Endothelial cell of umbilical vein (primary cell): ENCODE data around the gene TKT. TPM values are rescaled to one million over a fixed set of nuclear protein-coding genes. Genes with fewer than 3 reads are reported as not detected.
A peak's percentile ranks its signal among the peaks of the same experiment; 100 is the strongest.

Experiments used
- BruUV-seq: library from RNA; stranded (reverse); fragments of 400-500 nt; replicated peaks from 2 replicates; lab custom pipeline; 2021; lab: Mats Ljungman, UMichigan
- CTCF ChIA-PET: fragments of 300-600, 350-600 bp; sonication (Branson Sonifier 250); formaldehyde crosslinking; loops from one replicate; lab custom pipeline; 2021; ENCODE audit warnings: antibody characterized with exemption, inconsistent platforms; lab: Charles Lee
- POLR2A ChIA-PET: fragments of 300-600, 350-600 bp; sonication (Branson Sonifier 250); formaldehyde crosslinking; loops from one replicate; lab custom pipeline; 2021; ENCODE audit warnings: antibody characterized with exemption, inconsistent platforms; lab: Charles Lee
- DNase-seq: peaks from one replicate; pipeline ENCODE4 v3.0.0-alpha.2; 2011; ENCODE audit warnings: low read depth, low spot score
- FAIRE-seq: peaks from 2 replicates; lab custom pipeline; 2011; peaks lifted over from hg19 to GRCh38; lab: Jason Lieb, UNC
- H2AFZ ChIP-seq: 2 replicates; pipeline ENCODE4 v1.6.0; 2012; ENCODE audit warnings: low read depth, low read length, control low read depth, inconsistent platforms
- H3K27ac ChIP-seq: 2 replicates; pipeline ENCODE4 v1.5.1; 2011; ENCODE audit warnings: low read depth, mild to moderate bottlenecking, control low read depth, low read length, moderate library complexity; ENCODE audit not compliant: insufficient read depth
- H3K27me3 ChIP-seq, 2 experiments: 2 replicates each; pipeline versions ENCODE4 v1.6.0 to v1.6.1; 2011; ENCODE audit warnings: low read length in 2 of 2, mixed read lengths in 1 of 2; ENCODE audit not compliant: control insufficient read depth in 2 of 2, insufficient read depth in 2 of 2
- H3K36me3 ChIP-seq, 2 experiments: 2 replicates in 1 of 2; 3 replicates in 1 of 2; pipeline ENCODE4 v1.5.1; 2011; ENCODE audit warnings: low read length in 2 of 2, mild to moderate bottlenecking in 1 of 2, moderate library complexity in 1 of 2; ENCODE audit not compliant: control insufficient read depth in 2 of 2, insufficient read depth in 2 of 2; ENCODE audit errors: extremely low read depth in 1 of 2
- H3K4me1 ChIP-seq: 3 replicates; pipeline ENCODE4 v1.5.1; 2011; ENCODE audit warnings: mild to moderate bottlenecking, low read length; ENCODE audit not compliant: control insufficient read depth, insufficient read depth; ENCODE audit errors: extremely low read depth
- H3K4me2 ChIP-seq: 2 replicates; pipeline ENCODE4 v1.6.1; 2011; ENCODE audit warnings: low read length, control low read depth, mixed read lengths; ENCODE audit not compliant: insufficient read depth
- H3K4me3 ChIP-seq, 3 experiments: fragments of 200-600 bp in 1 of 3; sonication (generic), shearing (Covaris generic) in 1 of 3; replicated peaks in 1 of 3; 2 replicates each; pipeline ENCODE4 v1.5.1; 2011 to 2016; ENCODE audit warnings: control low read depth in 3 of 3, low read length in 3 of 3, mild to moderate bottlenecking in 2 of 3, inconsistent platforms in 1 of 3, low read depth in 1 of 3, moderate library complexity in 1 of 3; ENCODE audit not compliant: insufficient read depth in 1 of 3
- H3K79me2 ChIP-seq: 2 replicates; pipeline ENCODE4 v1.6.0; 2012; ENCODE audit warnings: low read length, inconsistent platforms; ENCODE audit not compliant: control insufficient read depth, insufficient read depth
- H3K9ac ChIP-seq: replicated peaks from 2 replicates; pipeline ENCODE3; 2011; ENCODE audit warnings: low read length, control low read depth; ENCODE audit not compliant: insufficient read depth; ENCODE audit errors: extremely low read depth
- H3K9me1 ChIP-seq: replicated peaks from 3 replicates; pipeline ENCODE4 v1.6.0; 2011; ENCODE audit warnings: mild to moderate bottlenecking, low read length; ENCODE audit not compliant: control insufficient read depth, insufficient read depth; ENCODE audit errors: extremely low read depth
- H3K9me3 ChIP-seq: replicated peaks from 2 replicates; pipeline ENCODE4 v1.5.1; 2012; ENCODE audit warnings: low read length, inconsistent platforms; ENCODE audit not compliant: control insufficient read depth, insufficient read depth
- H4K20me1 ChIP-seq: replicated peaks from 2 replicates; pipeline ENCODE3; 2011; ENCODE audit warnings: mild to moderate bottlenecking, low read length; ENCODE audit not compliant: control insufficient read depth, insufficient read depth; ENCODE audit errors: extremely low read depth
- CTCF ChIP-seq, 2 donors: IDR thresholded peaks; 1 replicate in 1 of 2; 2 replicates in 1 of 2; pipeline ENCODE4 v1.5.1; 2011; ENCODE audit warnings: low read length in 2 of 2, mild to moderate bottlenecking in 2 of 2, moderate library complexity in 2 of 2, control low read depth in 1 of 2, inconsistent platforms in 1 of 2, low read depth in 1 of 2; ENCODE audit not compliant: insufficient read depth in 1 of 2; ENCODE audit errors: extremely low read depth in 1 of 2
- FOS ChIP-seq: IDR thresholded peaks from 2 replicates; pipeline ENCODE4 v1.6.1; 2011; ENCODE audit warnings: mild to moderate bottlenecking, low read length, moderate library complexity, borderline replicate concordance; ENCODE audit not compliant: insufficient read depth
- GATA2 ChIP-seq: IDR thresholded peaks from 2 replicates; pipeline ENCODE4 v1.7.0; 2011; ENCODE audit warnings: low read depth, mild to moderate bottlenecking, moderate library complexity, mixed read lengths, low read length; ENCODE audit not compliant: insufficient read length, insufficient read depth
- JUN ChIP-seq: IDR thresholded peaks from 2 replicates; pipeline ENCODE4 v1.6.1; 2011; ENCODE audit warnings: borderline replicate concordance, low read depth; ENCODE audit not compliant: insufficient read length, insufficient read depth
- POLR2A ChIP-seq: IDR thresholded peaks from 2 replicates; pipeline ENCODE4 v1.6.1; 2012; ENCODE audit warnings: low read depth, mild to moderate bottlenecking, control low read depth, low read length
- POLR2AphosphoS5 ChIP-seq: IDR thresholded peaks from 2 replicates; pipeline ENCODE4 v1.6.1; 2012; ENCODE audit warnings: low read depth, mild to moderate bottlenecking, control low read depth, low read length, moderate library complexity; ENCODE audit not compliant: insufficient read depth
- dilution Hi-C: fragments of 300-500 bp; cut with MboI; formaldehyde crosslinking; loops from one replicate; pipeline ENCODE4 v1.15.0; 2019; ENCODE audit warnings: low sequenced_read_pairs; ENCODE audit not compliant: extremely low pct_ligation_motif_present
- intact Hi-C: fragments of 100-400 bp; cut with micrococcal nuclease; formaldehyde crosslinking; loops from one replicate; pipeline ENCODE4 v1.10.0; 2022
- polyA plus RNA-seq, 4 experiments: library from polyadenylated mRNA; depleted of rRNA in 3 of 4; stranded (reverse) in 3 of 4; unstranded in 1 of 4; fragments of >200 nt; gene quantifications; 2 replicates each; pipeline versions ENCODE4 v1.2.1 to v1.2.3, GENCODE V29; 2011 to 2012; ENCODE audit warnings: missing spikeins in 1 of 4
- total RNA-seq: library from RNA; stranded (reverse); gene quantifications from 2 replicates; pipeline ENCODE4 v1.2.3, GENCODE V29; 2021

The TKT gene
- total and polyA plus RNA-seq, 2 donors (not counting 3 experiments of a cell fraction or from before 2014, with no cell fraction given), result 287 to 586 TPM

DNA sequence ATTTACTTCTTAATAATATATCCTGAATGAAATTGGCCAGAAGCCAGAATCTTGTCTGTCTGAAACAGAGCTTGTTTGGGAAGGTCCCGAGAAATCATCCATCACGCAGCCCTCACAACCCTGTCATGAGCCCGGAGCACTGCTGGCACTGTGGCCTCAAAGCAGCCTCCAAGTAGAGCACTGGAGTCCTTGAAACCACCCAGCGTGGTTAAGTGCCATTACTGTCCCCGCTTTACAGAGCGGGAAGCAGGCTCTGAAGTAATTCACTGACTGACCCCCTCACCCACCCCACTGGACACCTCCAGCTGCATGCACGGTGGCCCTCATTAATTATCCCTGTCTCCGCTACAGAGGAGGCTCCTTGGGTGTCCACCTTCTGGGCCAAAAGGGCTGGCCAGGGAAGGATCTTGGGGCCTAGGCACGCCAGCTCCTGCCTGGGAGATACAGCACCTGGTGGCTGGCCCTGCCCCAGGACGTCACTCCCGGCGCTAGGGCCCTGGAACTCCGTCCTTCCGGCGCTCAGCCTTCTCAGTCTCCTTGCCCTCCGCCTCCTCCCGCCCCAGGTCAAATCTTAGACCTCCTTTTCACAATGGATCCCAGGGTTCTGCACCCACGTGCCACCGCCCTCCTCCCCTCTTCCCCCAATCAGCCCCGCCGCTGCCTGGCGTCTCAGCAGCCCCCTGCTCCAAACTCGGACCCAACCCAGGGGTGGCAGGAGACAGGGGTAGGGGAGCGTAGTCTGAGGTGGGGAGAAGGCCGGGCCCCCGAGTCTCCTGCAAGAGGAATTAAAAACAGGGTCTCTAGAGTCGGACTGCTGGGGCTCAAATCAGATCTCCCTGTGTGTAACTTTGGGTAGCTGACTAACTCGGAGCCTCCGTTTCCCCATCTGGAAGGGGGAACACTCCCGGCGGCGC, 1.1 kb downstream of the TKT start:
- intact Hi-C loops (loop anchor here (1.0 kb wide), 1 partner anchor 16 kb away; no protein-coding TSS in a partner anchor), dilution Hi-C loops (no loop called here)
- peak; percentile 48 for DNase-seq

DNA sequence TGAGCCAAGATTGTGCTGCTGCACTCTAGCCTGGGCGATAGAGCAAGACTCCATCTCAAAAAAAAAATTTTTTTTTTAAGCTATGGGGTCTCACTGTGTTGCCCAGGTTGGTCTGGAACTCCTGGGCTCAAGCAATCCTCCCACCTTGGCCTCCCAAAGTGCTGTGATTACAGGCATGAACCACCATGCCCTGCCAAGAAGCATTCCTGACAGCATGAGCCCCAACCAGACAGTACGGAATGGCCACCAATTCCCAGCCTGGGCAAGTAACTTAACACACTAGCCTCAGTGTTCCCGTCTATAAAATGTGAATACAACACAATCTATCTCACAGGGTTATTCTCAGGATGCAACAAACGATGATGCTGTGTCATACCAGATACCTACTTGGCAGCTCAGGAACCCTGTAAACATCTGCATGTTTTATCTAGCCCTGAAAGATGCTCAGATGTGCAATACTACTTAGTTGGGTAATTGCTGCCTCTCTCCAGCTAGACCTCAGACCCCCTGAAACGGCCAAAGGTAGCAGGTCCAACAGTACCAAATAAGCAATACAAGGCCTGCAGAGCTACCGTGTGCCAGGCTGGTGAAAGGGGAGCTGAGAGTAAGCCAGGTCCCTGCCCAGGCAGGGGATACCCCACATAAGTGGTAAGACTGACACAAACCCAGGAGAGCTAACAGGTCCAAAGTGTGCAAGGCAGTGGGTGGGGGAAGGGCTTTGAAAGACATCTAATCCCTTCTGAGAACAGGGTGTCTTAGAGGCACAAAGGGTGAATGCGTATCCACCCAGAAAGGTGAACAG, 1.9 kb downstream of the TKT start:
- DNase-seq, result peak; percentile 16
- TF ChIP-seq FOS (no peak), GATA2 (no peak), POLR2AphosphoS5 (no peak), CTCF (IDR thresholded peaks at IDR 0.05; ENCODE audit: extremely low read depth in 1 of 2, insufficient read depth in 1 of 2, low read depth in 1 of 2, low read length in 2 of 2) (no peak)
- intact Hi-C loops, result loop anchor here (1.0 kb wide), 1 partner anchor 16 kb away; no protein-coding TSS in a partner anchor
- ChIA-PET POLR2A (no interaction called here), CTCF (interaction anchor here (2.3 kb wide), 1 partner anchor 34 kb away, joined by 9 read pairs; no protein-coding TSS in a partner anchor)
- Histone ChIP-seq H3K27ac (no peak overlapping the region), H3K9ac (peak overlapping the region; percentile 76), H3K27me3 (no peaks in the 10 kb centered on the region), H3K9me1 (no peaks in the 10 kb centered on the region), H3K79me2 (peaks cover 69% of the 10 kb centered on the region), H3K9me3 (no peaks in the 10 kb centered on the region), H3K4me1 (peaks cover 22% of the 10 kb centered on the region), H4K20me1 (peaks cover 3% of the 10 kb centered on the region), H3K4me2 (peak overlapping the region; percentile 91), H3K4me3 (peak overlapping the region; percentile 70 to 98 (median 88)), H2AFZ (no peak overlapping the region), H3K36me3 (no peaks in the 10 kb centered on the region)
- BruUV-seq, result TSS peak; percentile 29
- dilution Hi-C loops, result no loop called here
- no peak for FAIRE-seq

More for the DNA sequence above, 1.1 kb downstream of the TKT start:
- no peaks in the 10 kb centered on the region for H3K36me3 ChIP-seq
- peak overlapping the region; percentile 91 for H3K4me2 ChIP-seq
- peaks cover 22% of the 10 kb centered on the region for H3K4me1 ChIP-seq
- H3K27ac ChIP-seq, result peak overlapping the region; percentile 44
- no peaks in the 10 kb centered on the region for H3K9me1 ChIP-seq
- peak overlapping the region; percentile 70 to 98 (median 88) for H3K4me3 ChIP-seq
- peak; percentile 77 for FAIRE-seq
- no peaks in the 10 kb centered on the region for H3K9me3 ChIP-seq
- peaks cover 60% of the 10 kb centered on the region for H3K79me2 ChIP-seq
- no peak overlapping the region for H2AFZ ChIP-seq
- TF ChIP-seq JUN, result no peak
- peak; percentile 21 for TF ChIP-seq POLR2A
- no TSS peak for BruUV-seq
- H3K27me3 ChIP-seq, result no peaks in the 10 kb centered on the region
- H3K9ac ChIP-seq, result peak overlapping the region; percentile 76
- peaks cover 3% of the 10 kb centered on the region for H4K20me1 ChIP-seq
- ChIA-PET POLR2A (interaction anchor here (0.5 to 0.8 kb wide), 2 partner anchors 17 to 40 kb away, joined by 4 read pairs; no protein-coding TSS in a partner anchor), CTCF (interaction anchor here (2.3 kb wide), 1 partner anchor 35 kb away, joined by 9 read pairs; no protein-coding TSS in a partner anchor)
